ENCODE results near the gene GNPTG. TPM values are rescaled to one million over a fixed set of nuclear protein-coding genes. Genes with fewer than 3 reads are reported as not detected.

GNPTG gene
- total and polyA plus RNA-seq, 2 of the 13 experiments (the other 11 are each of a cell fraction or from before 2014, with no cell fraction given): 22.7 to 71.1 TPM

DNA sequence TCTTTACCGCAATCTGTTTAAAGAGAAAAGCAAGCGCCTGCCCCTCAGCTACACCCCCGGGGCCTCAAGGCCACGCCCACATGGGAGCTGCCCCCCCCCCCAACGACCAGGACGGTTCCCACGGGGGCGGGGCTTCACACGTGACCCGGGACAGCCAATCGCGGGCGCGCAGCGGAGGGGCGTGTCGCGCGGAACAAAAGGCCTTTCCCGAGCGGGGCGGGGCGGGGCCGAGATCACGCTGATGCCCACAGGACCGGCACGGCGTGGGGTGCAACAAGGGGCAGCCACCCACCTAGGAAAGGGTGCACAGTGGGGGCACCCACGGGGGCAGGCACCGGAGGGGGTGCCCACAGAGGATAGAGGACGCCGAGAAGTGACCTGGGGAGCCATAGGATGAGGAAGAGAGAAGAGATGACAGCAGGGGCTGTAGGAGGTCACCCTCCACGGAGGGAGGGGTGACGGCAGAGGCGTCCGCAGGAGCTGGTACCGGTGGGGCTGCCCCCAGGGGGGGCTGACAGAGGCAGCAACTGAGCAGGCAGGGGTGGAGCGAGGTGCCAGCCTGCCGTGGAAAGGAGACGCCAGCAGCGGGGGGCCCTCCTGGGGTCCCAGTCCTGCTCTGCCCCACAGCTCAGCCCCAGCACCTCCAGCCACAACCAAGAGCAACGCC is 56.6 kb downstream of the GNPTG start (continued):
- peak; percentile 32; the same call in 1 of the 2 replicates for TF ChIP-seq ZMYM3 (CRISPR knock-in tag; IDR thresholded peaks at IDR 0.05)
- TF ChIP-seq, protein P1, sequence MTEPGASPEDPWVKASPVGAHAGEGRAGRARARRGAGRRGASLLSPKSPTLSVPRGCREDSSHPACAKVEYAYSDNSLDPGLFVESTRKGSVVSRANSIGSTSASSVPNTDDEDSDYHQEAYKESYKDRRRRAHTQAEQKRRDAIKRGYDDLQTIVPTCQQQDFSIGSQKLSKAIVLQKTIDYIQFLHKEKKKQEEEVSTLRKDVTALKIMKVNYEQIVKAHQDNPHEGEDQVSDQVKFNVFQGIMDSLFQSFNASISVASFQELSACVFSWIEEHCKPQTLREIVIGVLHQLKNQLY (CRISPR knock-in tag; IDR thresholded peaks at IDR 0.05): peak; percentile 29; the same call in 1 of the 2 replicates
- TF ChIP-seq DNMT3B (CRISPR knock-in tag; conservative IDR thresholded peaks at IDR 0.05): no peak
- TF ChIP-seq ELF1 (CRISPR knock-in tag; IDR thresholded peaks at IDR 0.05): peak; percentile 42; the same call in 1 of the 2 replicates
- no peak for TF ChIP-seq ZNF552 (CRISPR knock-in tag; IDR thresholded peaks at IDR 0.05; ENCODE audit: borderline replicate concordance)
- TF ChIP-seq ZNF160 (CRISPR knock-in tag; IDR thresholded peaks at IDR 0.05): no peak
- TF ChIP-seq SP4 (CRISPR knock-in tag; IDR thresholded peaks at IDR 0.05): peak; percentile 91
- TF ChIP-seq MXI1 (IDR thresholded peaks at IDR 0.05; ENCODE audit: borderline replicate concordance, low read depth, low read length): peak; percentile 65; the same call in 1 of the 3 replicates
- no peak for TF ChIP-seq ZBTB20 (CRISPR knock-in tag; IDR thresholded peaks at IDR 0.05; ENCODE audit: borderline replicate concordance, low read depth)
- TF ChIP-seq SUZ12 (IDR thresholded peaks at IDR 0.05; ENCODE audit: low read depth, low read length): no peak
- no peak for TF ChIP-seq ZMYM4 (CRISPR knock-in tag; IDR thresholded peaks at IDR 0.05)
- TF ChIP-seq ZBTB1 (CRISPR knock-in tag; IDR thresholded peaks at IDR 0.05; ENCODE audit: borderline replicate concordance): no peak
- TF ChIP-seq HNRNPK (IDR thresholded peaks at IDR 0.05; ENCODE audit: low read depth, low read length, poor library complexity, severe bottlenecking): peak; percentile 51
- TF ChIP-seq ESRRA (CRISPR knock-in tag; IDR thresholded peaks at IDR 0.05; ENCODE audit: low read depth): no peak
- TF ChIP-seq MAZ (IDR thresholded peaks at IDR 0.05; ENCODE audit: borderline replicate concordance, low read depth, low read length): peak; percentile 81; the same call in 1 of the 2 replicates
- TF ChIP-seq MAZ (CRISPR knock-in tag; IDR thresholded peaks at IDR 0.05; ENCODE audit: low read depth): peak; percentile 41; the same call in 1 of the 2 replicates
- TF ChIP-seq, protein P2, sequence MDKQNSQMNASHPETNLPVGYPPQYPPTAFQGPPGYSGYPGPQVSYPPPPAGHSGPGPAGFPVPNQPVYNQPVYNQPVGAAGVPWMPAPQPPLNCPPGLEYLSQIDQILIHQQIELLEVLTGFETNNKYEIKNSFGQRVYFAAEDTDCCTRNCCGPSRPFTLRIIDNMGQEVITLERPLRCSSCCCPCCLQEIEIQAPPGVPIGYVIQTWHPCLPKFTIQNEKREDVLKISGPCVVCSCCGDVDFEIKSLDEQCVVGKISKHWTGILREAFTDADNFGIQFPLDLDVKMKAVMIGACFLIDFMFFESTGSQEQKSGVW (CRISPR knock-in tag; IDR thresholded peaks at IDR 0.05; ENCODE audit: borderline replicate concordance): no peak
- TF ChIP-seq, protein P3, sequence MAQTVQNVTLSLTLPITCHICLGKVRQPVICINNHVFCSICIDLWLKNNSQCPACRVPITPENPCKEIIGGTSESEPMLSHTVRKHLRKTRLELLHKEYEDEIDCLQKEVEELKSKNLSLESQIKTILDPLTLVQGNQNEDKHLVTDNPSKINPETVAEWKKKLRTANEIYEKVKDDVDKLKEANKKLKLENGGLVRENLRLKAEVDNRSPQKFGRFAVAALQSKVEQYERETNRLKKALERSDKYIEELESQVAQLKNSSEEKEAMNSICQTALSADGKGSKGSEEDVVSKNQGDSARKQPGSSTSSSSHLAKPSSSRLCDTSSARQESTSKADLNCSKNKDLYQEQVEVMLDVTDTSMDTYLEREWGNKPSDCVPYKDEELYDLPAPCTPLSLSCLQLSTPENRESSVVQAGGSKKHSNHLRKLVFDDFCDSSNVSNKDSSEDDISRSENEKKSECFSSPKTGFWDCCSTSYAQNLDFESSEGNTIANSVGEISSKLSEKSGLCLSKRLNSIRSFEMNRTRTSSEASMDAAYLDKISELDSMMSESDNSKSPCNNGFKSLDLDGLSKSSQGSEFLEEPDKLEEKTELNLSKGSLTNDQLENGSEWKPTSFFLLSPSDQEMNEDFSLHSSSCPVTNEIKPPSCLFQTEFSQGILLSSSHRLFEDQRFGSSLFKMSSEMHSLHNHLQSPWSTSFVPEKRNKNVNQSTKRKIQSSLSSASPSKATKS (CRISPR knock-in tag; IDR thresholded peaks at IDR 0.05): no peak
- TF ChIP-seq ZNF557 (CRISPR knock-in tag; IDR thresholded peaks at IDR 0.05): 0 out of 2 replicates have a peak, but pooled peaks have one; percentile 50
- no peak for TF ChIP-seq FOXO1 (CRISPR knock-in tag; IDR thresholded peaks at IDR 0.05)
- peak; percentile 93 for TF ChIP-seq NFYC (CRISPR knock-in tag; IDR thresholded peaks at IDR 0.05)
- no peak for TF ChIP-seq ZNF329 (CRISPR knock-in tag; IDR thresholded peaks at IDR 0.05; ENCODE audit: low read depth)
